Measurements from ENCODE around the gene DHRS1.

The DHRS1 gene

GRCh38 chr14:24266344-24267244 lies 33.0 kb downstream of the DHRS1 start:
- no peak overlapping the region for H3K9ac ChIP-seq (ENCODE audit: low read length)

GRCh38 chr14:24264298-24264697 lies 35.3 kb downstream of the DHRS1 start:
- no peak overlapping the region for H3K4me3 ChIP-seq (ENCODE audit: low read depth in 1 of 2, low read length in 2 of 2)

More at GRCh38 chr14:24266344-24267244, 33.0 kb downstream of the DHRS1 start:
- Histone ChIP-seq H3K27me3 (ENCODE audit: control insufficient read depth in 1 of 2, insufficient read depth in 2 of 2, low read length in 2 of 2) (no peaks in the 10 kb centered on the region), H3K27ac (ENCODE audit: low read depth, low read length) (no peak overlapping the region), H3K36me3 (ENCODE audit: insufficient read depth, low read length) (peaks cover 3% of the 10 kb centered on the region), H3K4me1 (ENCODE audit: insufficient read depth, low read length) (peaks cover 4% of the 10 kb centered on the region), H3K9me3 (ENCODE audit: low read length) (no peaks in the 10 kb centered on the region), H3K4me3 (ENCODE audit: low read depth in 1 of 2, low read length in 2 of 2) (no peak overlapping the region)

GRCh38 chr14:24263848-24264247 lies 35.7 kb downstream of the DHRS1 start:
- Histone ChIP-seq H3K9me3 (ENCODE audit: low read length) (no peaks in the 10 kb centered on the region), H3K27ac (ENCODE audit: low read depth, low read length) (no peak overlapping the region), H3K27me3 (ENCODE audit: control insufficient read depth in 1 of 2, insufficient read depth in 2 of 2, low read length in 2 of 2) (no peaks in the 10 kb centered on the region), H3K36me3 (ENCODE audit: insufficient read depth, low read length) (no peaks in the 10 kb centered on the region), H3K9ac (ENCODE audit: low read length) (no peak overlapping the region), H3K4me3 (ENCODE audit: low read depth in 1 of 2, low read length in 2 of 2) (no peak overlapping the region), H3K4me1 (ENCODE audit: insufficient read depth, low read length) (no peaks in the 10 kb centered on the region)

More at GRCh38 chr14:24264298-24264697, 35.3 kb downstream of the DHRS1 start:
- Histone ChIP-seq H3K4me1 (ENCODE audit: insufficient read depth, low read length) (no peaks in the 10 kb centered on the region), H3K9ac (ENCODE audit: low read length) (no peak overlapping the region), H3K9me3 (ENCODE audit: low read length) (no peaks in the 10 kb centered on the region), H3K36me3 (ENCODE audit: insufficient read depth, low read length) (no peaks in the 10 kb centered on the region), H3K27me3 (ENCODE audit: control insufficient read depth in 1 of 2, insufficient read depth in 2 of 2, low read length in 2 of 2) (no peaks in the 10 kb centered on the region), H3K27ac (ENCODE audit: low read depth, low read length) (no peak overlapping the region)

GRCh38 chr14:24262821-24263733 lies 36.5 kb downstream of the DHRS1 start, which contains the start of gene TGM1:
Gene TGM1, minus strand, starts transcription at chr14:24263177. Its CDS starts 825 bp downstream, at chr14:24262352.
- H3K4me1 ChIP-seq (ENCODE audit: insufficient read depth, low read length), result no peaks in the 10 kb centered on the region
- no peak within 1 kb of the TSS for H3K4me3 ChIP-seq (ENCODE audit: low read depth in 1 of 2, low read length in 2 of 2)
- no peaks in the 10 kb centered on the region for H3K36me3 ChIP-seq (ENCODE audit: insufficient read depth, low read length)
- no peaks in the 10 kb centered on the region for H3K9me3 ChIP-seq (ENCODE audit: low read length)
- no peak within 1 kb of the TSS for H3K9ac ChIP-seq (ENCODE audit: low read length)
- H3K27me3 ChIP-seq (ENCODE audit: control insufficient read depth in 1 of 2, insufficient read depth in 2 of 2, low read length in 2 of 2), result no peaks in the 10 kb centered on the region
- H3K27ac ChIP-seq (ENCODE audit: low read depth, low read length), result no peak within 1 kb of the TSS

- H3K9ac ChIP-seq (ENCODE audit: low read length), result no peak overlapping the region
- no peaks in the 10 kb centered on the region for H3K27me3 ChIP-seq (ENCODE audit: control insufficient read depth in 1 of 2, insufficient read depth in 2 of 2, low read length in 2 of 2)
- H3K27ac ChIP-seq (ENCODE audit: low read depth, low read length), result no peak overlapping the region
- no peaks in the 10 kb centered on the region for H3K4me1 ChIP-seq (ENCODE audit: insufficient read depth, low read length)
- H3K9me3 ChIP-seq (ENCODE audit: low read length), result no peaks in the 10 kb centered on the region
- no peaks in the 10 kb centered on the region for H3K36me3 ChIP-seq (ENCODE audit: insufficient read depth, low read length)
- no peak overlapping the region for H3K4me3 ChIP-seq (ENCODE audit: low read depth in 1 of 2, low read length in 2 of 2)
Observed at GRCh38 chr14:24261969-24262327, 37.6 kb downstream of the DHRS1 start.

- H3K9me3 ChIP-seq (ENCODE audit: low read length), result no peaks in the 10 kb centered on the region
- H3K27ac ChIP-seq (ENCODE audit: low read depth, low read length), result no peak overlapping the region
- no peak overlapping the region for H3K4me3 ChIP-seq (ENCODE audit: low read depth in 1 of 2, low read length in 2 of 2)
- no peaks in the 10 kb centered on the region for H3K36me3 ChIP-seq (ENCODE audit: insufficient read depth, low read length)
- no peaks in the 10 kb centered on the region for H3K4me1 ChIP-seq (ENCODE audit: insufficient read depth, low read length)
- no peak overlapping the region for H3K9ac ChIP-seq (ENCODE audit: low read length)
- H3K27me3 ChIP-seq (ENCODE audit: control insufficient read depth in 1 of 2, insufficient read depth in 2 of 2, low read length in 2 of 2), result no peaks in the 10 kb centered on the region
Observed at GRCh38 chr14:24261256-24261968, 38.2 kb downstream of the DHRS1 start.

GRCh38 chr14:24260780-24261157 lies 38.8 kb downstream of the DHRS1 start:
- Histone ChIP-seq H3K36me3 (ENCODE audit: insufficient read depth, low read length) (no peaks in the 10 kb centered on the region), H3K4me3 (ENCODE audit: low read depth in 1 of 2, low read length in 2 of 2) (no peak overlapping the region), H3K9ac (ENCODE audit: low read length) (no peak overlapping the region), H3K27ac (ENCODE audit: low read depth, low read length) (no peak overlapping the region), H3K9me3 (ENCODE audit: low read length) (no peaks in the 10 kb centered on the region), H3K27me3 (ENCODE audit: control insufficient read depth in 1 of 2, insufficient read depth in 2 of 2, low read length in 2 of 2) (no peaks in the 10 kb centered on the region), H3K4me1 (ENCODE audit: insufficient read depth, low read length) (no peaks in the 10 kb centered on the region)

GRCh38 chr14:24260026-24260779 lies 39.4 kb downstream of the DHRS1 start:
- Histone ChIP-seq H3K27ac (ENCODE audit: low read depth, low read length) (no peak overlapping the region), H3K4me1 (ENCODE audit: insufficient read depth, low read length) (no peaks in the 10 kb centered on the region), H3K4me3 (ENCODE audit: low read depth in 1 of 2, low read length in 2 of 2) (no peak overlapping the region), H3K36me3 (ENCODE audit: insufficient read depth, low read length) (no peaks in the 10 kb centered on the region), H3K9ac (ENCODE audit: low read length) (no peak overlapping the region), H3K9me3 (ENCODE audit: low read length) (no peaks in the 10 kb centered on the region), H3K27me3 (ENCODE audit: control insufficient read depth in 1 of 2, insufficient read depth in 2 of 2, low read length in 2 of 2) (no peaks in the 10 kb centered on the region)

GRCh38 chr14:24259282-24260025 lies 40.1 kb downstream of the DHRS1 start:
- H3K36me3 ChIP-seq (ENCODE audit: insufficient read depth, low read length), result no peaks in the 10 kb centered on the region
- no peak overlapping the region for H3K9ac ChIP-seq (ENCODE audit: low read length)
- no peaks in the 10 kb centered on the region for H3K4me1 ChIP-seq (ENCODE audit: insufficient read depth, low read length)
- H3K27ac ChIP-seq (ENCODE audit: low read depth, low read length), result no peak overlapping the region
- H3K9me3 ChIP-seq (ENCODE audit: low read length), result no peaks in the 10 kb centered on the region
- H3K4me3 ChIP-seq (ENCODE audit: low read depth in 1 of 2, low read length in 2 of 2), result no peak overlapping the region
- no peaks in the 10 kb centered on the region for H3K27me3 ChIP-seq (ENCODE audit: control insufficient read depth in 1 of 2, insufficient read depth in 2 of 2, low read length in 2 of 2)

- Histone ChIP-seq H3K9me3 (ENCODE audit: low read length) (no peaks in the 10 kb centered on the region), H3K9ac (ENCODE audit: low read length) (no peak overlapping the region), H3K36me3 (ENCODE audit: insufficient read depth, low read length) (no peaks in the 10 kb centered on the region), H3K27me3 (ENCODE audit: control insufficient read depth in 1 of 2, insufficient read depth in 2 of 2, low read length in 2 of 2) (no peaks in the 10 kb centered on the region), H3K27ac (ENCODE audit: low read depth, low read length) (no peak overlapping the region), H3K4me1 (ENCODE audit: insufficient read depth, low read length) (no peaks in the 10 kb centered on the region), H3K4me3 (ENCODE audit: low read depth in 1 of 2, low read length in 2 of 2) (no peak overlapping the region)
Observed at GRCh38 chr14:24258548-24259265, 40.9 kb downstream of the DHRS1 start.
